ENCODE measurements around the gene ALPK3. TPM values are rescaled to one million over a fixed set of nuclear protein-coding genes. Genes with fewer than 3 reads are reported as not detected.
A peak's percentile ranks its signal among the peaks of the same experiment; 100 is the strongest.

Gene ALPK3
- polyA plus RNA-seq, 1 experiment: 0.06 TPM

DNA sequence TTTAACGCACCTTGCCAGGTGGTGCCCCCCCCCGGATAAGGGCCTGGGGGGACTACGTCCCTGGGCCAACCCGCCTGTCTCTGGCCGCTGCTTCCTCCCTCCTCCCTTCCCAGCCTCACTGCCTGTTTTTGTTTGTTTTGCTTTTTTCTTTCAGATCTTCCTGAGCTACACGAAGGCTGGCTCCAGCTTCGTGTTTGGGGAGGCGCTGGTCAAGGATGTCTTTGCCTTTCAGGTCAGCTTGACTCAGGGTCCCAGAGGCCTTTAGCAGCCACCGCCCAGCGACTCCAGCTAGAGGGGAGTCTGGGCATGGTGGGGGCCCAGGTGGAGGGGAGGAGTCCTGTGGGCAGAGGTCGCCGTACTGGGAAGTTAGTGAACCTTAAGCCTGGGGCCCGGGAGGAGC lies 91.4 kb downstream of the ALPK3 start:
- ChIA-PET POLR2A (no interaction called here), CTCF (interaction anchor here (1.4 kb wide), 1 partner anchor 11 kb away, joined by 3 read pairs; no protein-coding TSS in a partner anchor)
- DNase-seq (ENCODE audit: low read depth): no peak
- H3K27me3 ChIP-seq (ENCODE audit: control insufficient read depth, insufficient read depth, low read length): no peaks in the 10 kb centered on the region
- no peak overlapping the region for H3K4me3 ChIP-seq (ENCODE audit: low read depth, low read length)
- TF ChIP-seq, protein P1, sequence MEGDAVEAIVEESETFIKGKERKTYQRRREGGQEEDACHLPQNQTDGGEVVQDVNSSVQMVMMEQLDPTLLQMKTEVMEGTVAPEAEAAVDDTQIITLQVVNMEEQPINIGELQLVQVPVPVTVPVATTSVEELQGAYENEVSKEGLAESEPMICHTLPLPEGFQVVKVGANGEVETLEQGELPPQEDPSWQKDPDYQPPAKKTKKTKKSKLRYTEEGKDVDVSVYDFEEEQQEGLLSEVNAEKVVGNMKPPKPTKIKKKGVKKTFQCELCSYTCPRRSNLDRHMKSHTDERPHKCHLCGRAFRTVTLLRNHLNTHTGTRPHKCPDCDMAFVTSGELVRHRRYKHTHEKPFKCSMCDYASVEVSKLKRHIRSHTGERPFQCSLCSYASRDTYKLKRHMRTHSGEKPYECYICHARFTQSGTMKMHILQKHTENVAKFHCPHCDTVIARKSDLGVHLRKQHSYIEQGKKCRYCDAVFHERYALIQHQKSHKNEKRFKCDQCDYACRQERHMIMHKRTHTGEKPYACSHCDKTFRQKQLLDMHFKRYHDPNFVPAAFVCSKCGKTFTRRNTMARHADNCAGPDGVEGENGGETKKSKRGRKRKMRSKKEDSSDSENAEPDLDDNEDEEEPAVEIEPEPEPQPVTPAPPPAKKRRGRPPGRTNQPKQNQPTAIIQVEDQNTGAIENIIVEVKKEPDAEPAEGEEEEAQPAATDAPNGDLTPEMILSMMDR (IDR thresholded peaks at IDR 0.05; ENCODE audit: insufficient read depth, low read depth, low read length): no peak
- no peaks in the 10 kb centered on the region for H3K36me3 ChIP-seq (ENCODE audit: control insufficient read depth, insufficient read depth, low read length)

DNA sequence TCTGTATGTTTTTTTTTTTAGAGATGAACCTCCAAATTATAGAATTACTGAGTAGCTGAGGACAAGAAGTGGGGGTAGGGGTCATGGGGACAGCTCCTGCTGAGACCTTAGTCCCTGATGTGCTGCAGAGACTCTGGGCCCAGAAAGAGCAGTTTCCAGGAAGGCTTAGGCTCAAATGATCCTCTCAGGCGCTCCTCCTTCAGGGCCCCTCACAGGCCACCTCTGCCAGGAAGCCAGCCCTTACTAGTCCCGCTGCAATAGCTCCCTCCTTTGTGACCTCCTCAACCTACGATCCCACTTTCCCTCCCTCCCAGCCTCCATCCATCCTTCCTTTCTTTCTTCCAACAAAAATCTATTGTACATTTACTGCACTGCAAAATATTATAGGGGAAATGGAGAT lies 91.9 kb downstream of the ALPK3 start:
- Histone ChIP-seq H3K4me3 (ENCODE audit: low read depth, low read length) (no peak overlapping the region), H3K27me3 (ENCODE audit: control insufficient read depth, insufficient read depth, low read length) (no peaks in the 10 kb centered on the region), H3K36me3 (ENCODE audit: control insufficient read depth, insufficient read depth, low read length) (no peaks in the 10 kb centered on the region)
- TF ChIP-seq, protein P1 (IDR thresholded peaks at IDR 0.05; ENCODE audit: insufficient read depth, low read depth, low read length): no peak
- ChIA-PET POLR2A (no interaction called here), CTCF (interaction anchor here (1.4 kb wide), 1 partner anchor 11 kb away, joined by 3 read pairs; no protein-coding TSS in a partner anchor)
- DNase-seq (ENCODE audit: low read depth): no peak

DNA sequence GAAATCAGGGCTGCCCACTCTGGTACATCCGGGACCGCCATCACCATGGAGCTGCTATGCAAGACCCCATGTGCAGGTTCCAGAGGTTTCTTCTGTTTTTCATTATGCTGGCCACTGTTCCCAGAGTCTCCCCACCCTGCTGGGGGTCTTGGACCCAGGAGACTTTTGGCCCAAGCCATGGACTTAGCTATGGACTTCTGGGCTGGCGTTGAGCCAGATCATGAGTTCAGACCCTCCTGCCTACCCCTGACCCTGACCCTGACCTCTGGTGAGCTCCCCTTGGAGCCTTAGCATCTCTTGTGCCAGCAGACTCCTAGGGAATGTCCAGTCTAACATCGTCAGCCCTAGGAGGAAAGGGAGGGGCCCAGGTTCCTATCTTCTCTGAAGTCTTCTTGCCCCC lies 92.6 kb downstream of the ALPK3 start:
- no peak for DNase-seq (ENCODE audit: low read depth)
- ChIA-PET CTCF (no interaction called here), POLR2A (no interaction called here)
- Histone ChIP-seq H3K4me3 (ENCODE audit: low read depth, low read length) (no peak overlapping the region), H3K36me3 (ENCODE audit: control insufficient read depth, insufficient read depth, low read length) (no peaks in the 10 kb centered on the region), H3K27me3 (ENCODE audit: control insufficient read depth, insufficient read depth, low read length) (no peaks in the 10 kb centered on the region)
- TF ChIP-seq, protein P1 (IDR thresholded peaks at IDR 0.05; ENCODE audit: insufficient read depth, low read depth, low read length): no peak

DNA sequence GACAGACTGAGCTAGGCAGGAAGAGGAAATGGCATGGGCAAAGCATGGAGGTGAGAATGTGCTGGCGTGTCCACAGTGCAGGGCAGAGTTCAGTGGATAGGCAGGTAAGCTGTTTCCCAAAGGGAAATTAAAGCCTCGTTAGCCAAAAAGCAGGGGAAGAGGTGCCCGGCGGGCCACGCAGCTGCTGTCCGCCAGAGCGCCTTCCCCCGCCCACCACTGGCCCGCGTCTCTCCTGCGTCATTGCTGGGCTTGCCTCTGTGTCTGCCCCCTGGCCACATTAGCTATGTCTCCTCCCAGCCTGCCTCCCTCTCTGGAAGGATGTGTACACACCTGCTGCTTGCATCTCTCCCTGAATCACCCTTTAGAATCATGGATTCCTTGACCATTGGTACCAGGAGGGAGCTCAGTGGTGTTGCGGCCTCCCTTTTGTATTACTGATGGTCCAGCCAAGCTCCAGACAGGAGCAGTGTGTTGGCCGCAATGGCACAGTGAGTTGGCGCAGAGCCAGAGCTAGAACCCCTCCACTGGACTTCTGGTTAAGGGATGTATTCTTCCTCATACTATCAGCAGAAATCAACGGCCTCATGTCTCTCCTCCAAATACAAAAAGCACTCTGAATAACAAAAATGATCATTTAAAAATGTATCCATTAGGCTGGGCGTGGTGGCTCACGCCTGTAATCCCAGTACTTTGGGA lies 93.9 kb downstream of the ALPK3 start:
- ChIA-PET POLR2A (no interaction called here), CTCF (interaction anchor here (1.1 to 1.2 kb wide), 2 partner anchors 27 to 32 kb away, joined by 3 read pairs; partner anchors contain the start of gene SLC28A1)
- Histone ChIP-seq H3K27me3 (ENCODE audit: control insufficient read depth, insufficient read depth, low read length) (no peaks in the 10 kb centered on the region), H3K4me3 (ENCODE audit: low read depth, low read length) (no peak overlapping the region), H3K36me3 (ENCODE audit: control insufficient read depth, insufficient read depth, low read length) (no peaks in the 10 kb centered on the region)
- DNase-seq (ENCODE audit: low read depth): no peak
- TF ChIP-seq, protein P1 (IDR thresholded peaks at IDR 0.05; ENCODE audit: insufficient read depth, low read depth, low read length): no peak

DNA sequence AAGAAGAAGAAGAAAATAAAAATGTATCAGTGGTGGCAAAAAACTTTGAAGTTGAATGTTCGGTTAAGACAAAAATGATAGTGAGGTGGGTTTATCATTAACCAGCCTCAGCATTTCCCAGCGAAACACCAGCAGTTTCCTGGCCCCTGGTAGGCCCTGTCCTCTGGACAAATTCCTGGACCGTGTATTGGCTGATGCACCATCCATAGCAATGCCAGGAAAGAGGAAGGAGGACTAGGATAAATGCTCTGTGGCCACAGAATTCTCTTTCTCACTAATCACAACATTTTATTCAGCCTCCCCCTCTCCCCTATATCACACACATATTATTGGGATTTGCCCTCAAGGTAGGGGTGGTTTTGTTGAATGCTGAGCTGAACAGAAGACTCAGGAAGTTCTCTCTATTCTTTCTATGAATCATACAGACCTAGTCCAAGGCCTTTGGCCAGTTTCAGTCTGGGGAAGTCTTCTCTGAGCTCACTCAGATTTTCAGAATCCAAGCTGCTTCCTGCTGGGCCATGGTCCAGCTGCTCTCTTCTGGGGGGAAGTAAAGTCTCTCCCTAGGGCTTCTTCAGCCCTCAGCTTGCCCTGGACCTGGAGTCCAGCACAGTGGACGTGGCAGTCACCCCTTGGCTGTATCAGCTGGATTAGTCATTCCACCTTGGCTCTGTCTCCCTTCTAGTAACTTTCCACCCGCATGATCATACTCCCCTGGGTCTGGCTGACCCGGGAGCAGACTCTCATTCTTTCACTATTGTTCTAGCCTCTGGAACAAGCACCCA lies 94.9 kb downstream of the ALPK3 start:
- TF ChIP-seq, protein P1 (IDR thresholded peaks at IDR 0.05; ENCODE audit: insufficient read depth, low read depth, low read length): no peak
- H3K27me3 ChIP-seq (ENCODE audit: control insufficient read depth, insufficient read depth, low read length): no peaks in the 10 kb centered on the region
- CTCF ChIA-PET: interaction anchor here (1.3 kb wide), 1 partner anchor 313 kb away, joined by 3 read pairs; no protein-coding TSS in a partner anchor
- no peaks in the 10 kb centered on the region for H3K36me3 ChIP-seq (ENCODE audit: control insufficient read depth, insufficient read depth, low read length)
- DNase-seq (ENCODE audit: low read depth): peak; percentile 96
- POLR2A ChIA-PET: no interaction called here
- no peak overlapping the region for H3K4me3 ChIP-seq (ENCODE audit: low read depth, low read length)
